ENCODE results near the gene TMEM125. TPM values are rescaled to one million over a fixed set of nuclear protein-coding genes. Genes with fewer than 3 reads are reported as not detected.

Gene TMEM125
- total and polyA plus RNA-seq, 10 of the 15 experiments (the other 5 are each of a cell fraction or from before 2014, with no cell fraction given) = 0.28 TPM; not detected in 9

DNA sequence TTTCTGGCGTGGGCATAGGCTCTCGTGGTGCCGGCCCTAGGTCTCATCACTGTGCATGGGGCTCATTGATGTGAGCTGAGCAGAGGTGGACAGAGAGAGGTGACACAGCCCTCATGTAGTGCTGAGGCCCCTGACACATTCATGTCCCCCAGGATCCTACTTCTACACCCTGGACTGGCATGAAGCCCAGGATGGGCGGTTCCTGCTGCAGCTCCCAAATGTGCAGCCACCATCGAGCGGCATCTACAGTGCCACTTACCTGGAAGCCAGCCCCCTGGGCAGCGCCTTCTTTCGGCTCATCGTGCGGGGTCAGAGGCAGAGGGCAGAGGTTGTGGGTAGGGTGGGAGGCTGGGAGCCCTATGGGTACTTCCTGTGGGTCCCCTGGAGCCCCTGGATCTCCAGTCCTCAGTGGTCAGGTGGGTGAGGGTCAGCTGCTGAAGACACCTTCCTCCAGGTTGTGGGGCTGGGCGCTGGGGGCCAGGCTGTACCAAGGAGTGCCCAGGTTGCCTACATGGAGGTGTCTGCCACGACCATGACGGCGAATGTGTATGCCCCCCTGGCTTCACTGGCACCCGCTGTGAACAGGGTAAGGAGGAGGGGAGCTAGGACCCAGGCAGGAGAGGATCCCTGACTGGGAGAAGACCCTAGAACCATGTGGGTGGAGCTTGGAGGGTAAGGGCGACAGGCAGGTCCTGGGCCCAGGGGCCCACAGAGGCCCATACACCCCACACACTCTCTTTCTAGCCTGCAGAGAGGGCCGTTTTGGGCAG, 37.1 kb downstream of the TMEM125 start:
- Histone ChIP-seq H4K20me1 (ENCODE audit: control insufficient read depth, insufficient read depth) (no peaks in the 10 kb centered on the region), H3K9ac (ENCODE audit: control insufficient read depth, insufficient read depth, low read length) (no peak overlapping the region), H3K4me3 (no peak overlapping the region), H3K36me3 (ENCODE audit: control insufficient read depth in 2 of 2, insufficient read depth in 2 of 2, low read length in 1 of 2) (no peaks in the 10 kb centered on the region), H3K4me2 (ENCODE audit: control insufficient read depth, insufficient read depth) (no peak overlapping the region), H3K4me1 (ENCODE audit: control insufficient read depth, insufficient read depth, low read length) (no peaks in the 10 kb centered on the region), H2AFZ (ENCODE audit: control insufficient read depth, low read depth, low read length) (no peak overlapping the region), H3K27ac (ENCODE audit: control insufficient read depth, insufficient read depth) (no peak overlapping the region), H3K79me2 (ENCODE audit: control insufficient read depth, insufficient read depth, low read length) (no peaks in the 10 kb centered on the region), H3K9me3 (replicated peaks; ENCODE audit: control insufficient read depth, insufficient read depth, low read length) (no peaks in the 10 kb centered on the region), H3K27me3 (replicated peaks in 1 of 2; ENCODE audit: control insufficient read depth in 2 of 2, insufficient read depth in 2 of 2, low read length in 1 of 2) (no peaks in the 10 kb centered on the region)
- DNase-seq (ENCODE audit: low read depth, low spot score) = no peak
- ChIA-PET SMC1A (ENCODE audit: uncharacterized antibody, unreplicated experiment) (no interaction called here), RAD21 (ENCODE audit: unreplicated experiment) (no interaction called here), POLR2A (interaction anchor here (0.6 kb wide), 1 partner anchor 92 kb away, joined by 3 read pairs; no protein-coding TSS in a partner anchor), CTCF (no interaction called here)
- no TSS peak for BruUV-seq (replicated peaks)
- in situ Hi-C loops (cut with MboI) = no loop called here
- 36% methylated on average over 16 of the region's 17 CpGs for WGBS (ENCODE audit: insufficient coverage, insufficient replicate concordance, low lambda C conversion rate, missing lambda C conversion rate)
- TF ChIP-seq, protein P1, sequence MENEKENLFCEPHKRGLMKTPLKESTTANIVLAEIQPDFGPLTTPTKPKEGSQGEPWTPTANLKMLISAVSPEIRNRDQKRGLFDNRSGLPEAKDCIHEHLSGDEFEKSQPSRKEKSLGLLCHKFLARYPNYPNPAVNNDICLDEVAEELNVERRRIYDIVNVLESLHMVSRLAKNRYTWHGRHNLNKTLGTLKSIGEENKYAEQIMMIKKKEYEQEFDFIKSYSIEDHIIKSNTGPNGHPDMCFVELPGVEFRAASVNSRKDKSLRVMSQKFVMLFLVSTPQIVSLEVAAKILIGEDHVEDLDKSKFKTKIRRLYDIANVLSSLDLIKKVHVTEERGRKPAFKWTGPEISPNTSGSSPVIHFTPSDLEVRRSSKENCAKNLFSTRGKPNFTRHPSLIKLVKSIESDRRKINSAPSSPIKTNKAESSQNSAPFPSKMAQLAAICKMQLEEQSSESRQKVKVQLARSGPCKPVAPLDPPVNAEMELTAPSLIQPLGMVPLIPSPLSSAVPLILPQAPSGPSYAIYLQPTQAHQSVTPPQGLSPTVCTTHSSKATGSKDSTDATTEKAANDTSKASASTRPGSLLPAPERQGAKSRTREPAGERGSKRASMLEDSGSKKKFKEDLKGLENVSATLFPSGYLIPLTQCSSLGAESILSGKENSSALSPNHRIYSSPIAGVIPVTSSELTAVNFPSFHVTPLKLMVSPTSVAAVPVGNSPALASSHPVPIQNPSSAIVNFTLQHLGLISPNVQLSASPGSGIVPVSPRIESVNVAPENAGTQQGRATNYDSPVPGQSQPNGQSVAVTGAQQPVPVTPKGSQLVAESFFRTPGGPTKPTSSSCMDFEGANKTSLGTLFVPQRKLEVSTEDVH (IDR thresholded peaks at IDR 0.05; ENCODE audit: low read depth, partially characterized antibody) = no peak
- TF ChIP-seq MEF2B (IDR thresholded peaks at IDR 0.05; ENCODE audit: partially characterized antibody, poor library complexity, severe bottlenecking) (no peak), BMI1 (IDR thresholded peaks at IDR 0.05; ENCODE audit: borderline replicate concordance) (no peak), IKZF1 (conservative IDR thresholded peaks at IDR 0.05) (no peak), GABPA (IDR thresholded peaks at IDR 0.05; ENCODE audit: low read depth) (no peak), STAT3 (IDR thresholded peaks at IDR 0.05; ENCODE audit: low read depth, low read length) (no peak), WRNIP1 (IDR thresholded peaks at IDR 0.05; ENCODE audit: borderline replicate concordance, low read depth, low read length) (no peak), SRF (IDR thresholded peaks at IDR 0.05; ENCODE audit: low read depth in 2 of 2, low read length in 2 of 2) (no peak), CREB1 (IDR thresholded peaks at IDR 0.05; ENCODE audit: low read depth) (no peak), TCF12 (IDR thresholded peaks at IDR 0.05; ENCODE audit: low read depth, low read length) (no peak), CEBPB (IDR thresholded peaks at IDR 0.05; ENCODE audit: borderline replicate concordance in 1 of 2, low read depth in 2 of 2, low read length in 2 of 2) (no peak), LARP7 (IDR thresholded peaks at IDR 0.05) (no peak)
- TF ChIP-seq, protein P2, sequence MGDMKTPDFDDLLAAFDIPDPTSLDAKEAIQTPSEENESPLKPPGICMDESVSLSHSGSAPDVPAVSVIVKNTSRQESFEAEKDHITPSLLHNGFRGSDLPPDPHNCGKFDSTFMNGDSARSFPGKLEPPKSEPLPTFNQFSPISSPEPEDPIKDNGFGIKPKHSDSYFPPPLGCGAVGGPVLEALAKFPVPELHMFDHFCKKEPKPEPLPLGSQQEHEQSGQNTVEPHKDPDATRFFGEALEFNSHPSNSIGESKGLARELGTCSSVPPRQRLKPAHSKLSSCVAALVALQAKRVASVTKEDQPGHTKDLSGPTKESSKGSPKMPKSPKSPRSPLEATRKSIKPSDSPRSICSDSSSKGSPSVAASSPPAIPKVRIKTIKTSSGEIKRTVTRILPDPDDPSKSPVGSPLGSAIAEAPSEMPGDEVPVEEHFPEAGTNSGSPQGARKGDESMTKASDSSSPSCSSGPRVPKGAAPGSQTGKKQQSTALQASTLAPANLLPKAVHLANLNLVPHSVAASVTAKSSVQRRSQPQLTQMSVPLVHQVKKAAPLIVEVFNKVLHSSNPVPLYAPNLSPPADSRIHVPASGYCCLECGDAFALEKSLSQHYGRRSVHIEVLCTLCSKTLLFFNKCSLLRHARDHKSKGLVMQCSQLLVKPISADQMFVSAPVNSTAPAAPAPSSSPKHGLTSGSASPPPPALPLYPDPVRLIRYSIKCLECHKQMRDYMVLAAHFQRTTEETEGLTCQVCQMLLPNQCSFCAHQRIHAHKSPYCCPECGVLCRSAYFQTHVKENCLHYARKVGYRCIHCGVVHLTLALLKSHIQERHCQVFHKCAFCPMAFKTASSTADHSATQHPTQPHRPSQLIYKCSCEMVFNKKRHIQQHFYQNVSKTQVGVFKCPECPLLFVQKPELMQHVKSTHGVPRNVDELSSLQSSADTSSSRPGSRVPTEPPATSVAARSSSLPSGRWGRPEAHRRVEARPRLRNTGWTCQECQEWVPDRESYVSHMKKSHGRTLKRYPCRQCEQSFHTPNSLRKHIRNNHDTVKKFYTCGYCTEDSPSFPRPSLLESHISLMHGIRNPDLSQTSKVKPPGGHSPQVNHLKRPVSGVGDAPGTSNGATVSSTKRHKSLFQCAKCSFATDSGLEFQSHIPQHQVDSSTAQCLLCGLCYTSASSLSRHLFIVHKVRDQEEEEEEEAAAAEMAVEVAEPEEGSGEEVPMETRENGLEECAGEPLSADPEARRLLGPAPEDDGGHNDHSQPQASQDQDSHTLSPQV (IDR thresholded peaks at IDR 0.05) = no peak
- TF ChIP-seq, protein P3, sequence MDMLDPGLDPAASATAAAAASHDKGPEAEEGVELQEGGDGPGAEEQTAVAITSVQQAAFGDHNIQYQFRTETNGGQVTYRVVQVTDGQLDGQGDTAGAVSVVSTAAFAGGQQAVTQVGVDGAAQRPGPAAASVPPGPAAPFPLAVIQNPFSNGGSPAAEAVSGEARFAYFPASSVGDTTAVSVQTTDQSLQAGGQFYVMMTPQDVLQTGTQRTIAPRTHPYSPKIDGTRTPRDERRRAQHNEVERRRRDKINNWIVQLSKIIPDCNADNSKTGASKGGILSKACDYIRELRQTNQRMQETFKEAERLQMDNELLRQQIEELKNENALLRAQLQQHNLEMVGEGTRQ (IDR thresholded peaks at IDR 0.05; ENCODE audit: borderline replicate concordance, low read depth, low read length) = no peak
- TF ChIP-seq, protein P4, sequence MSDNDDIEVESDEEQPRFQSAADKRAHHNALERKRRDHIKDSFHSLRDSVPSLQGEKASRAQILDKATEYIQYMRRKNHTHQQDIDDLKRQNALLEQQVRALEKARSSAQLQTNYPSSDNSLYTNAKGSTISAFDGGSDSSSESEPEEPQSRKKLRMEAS (IDR thresholded peaks at IDR 0.05; ENCODE audit: low read depth, low read length) = no peak
- ATAC-seq = no peak
- intact Hi-C loops (cut with micrococcal nuclease; ENCODE audit: unreplicated experiment) = no loop called here
- FAIRE-seq = no peak

Measured in GM12878 (cell line).